ENCODE data around the gene SLCO3A1.

Gene SLCO3A1

DNA sequence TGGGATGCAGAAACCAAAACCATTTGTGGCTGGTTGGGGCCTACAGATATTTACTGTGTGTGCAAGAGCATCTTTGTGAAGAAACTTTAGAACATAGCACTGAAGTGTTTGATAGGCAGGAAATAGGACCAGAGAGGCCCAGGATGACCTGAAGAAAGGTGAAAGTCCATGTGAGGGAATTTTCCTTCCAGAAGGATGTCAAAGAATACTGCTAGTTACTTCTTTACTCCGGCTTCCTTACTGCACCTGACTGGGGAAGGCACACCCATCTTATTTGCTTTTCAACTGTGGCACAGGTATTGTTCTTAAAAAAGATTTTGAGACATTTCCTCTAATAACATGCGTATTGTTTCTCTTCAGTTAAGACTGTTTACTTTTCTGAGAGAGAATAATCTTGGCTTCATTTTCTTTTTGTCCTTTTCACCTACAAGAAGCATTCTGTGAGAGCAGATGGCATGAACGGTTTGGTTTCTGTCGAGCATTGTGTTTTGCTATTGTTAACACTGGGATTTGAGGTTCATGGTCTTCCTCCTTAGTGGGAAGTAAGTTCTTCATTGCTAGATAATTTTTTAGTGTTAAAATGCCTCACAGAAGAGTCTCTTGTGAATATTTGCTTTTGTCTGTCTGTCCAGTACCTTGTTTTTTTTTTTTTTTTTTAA, 71.5 kb downstream of the SLCO3A1 start:
- Histone ChIP-seq H3K4me3 (replicated peaks; ENCODE audit: insufficient read depth, low read length) (no peak overlapping the region), H3K27ac (replicated peaks) (no peak overlapping the region), H3K27me3 (ENCODE audit: insufficient read depth, poor library complexity, severe bottlenecking) (no peaks in the 10 kb centered on the region)
- TF ChIP-seq POLR2AphosphoS5 (IDR thresholded peaks at IDR 0.05; ENCODE audit: low read depth) = no peak
- TF ChIP-seq, protein P1, sequence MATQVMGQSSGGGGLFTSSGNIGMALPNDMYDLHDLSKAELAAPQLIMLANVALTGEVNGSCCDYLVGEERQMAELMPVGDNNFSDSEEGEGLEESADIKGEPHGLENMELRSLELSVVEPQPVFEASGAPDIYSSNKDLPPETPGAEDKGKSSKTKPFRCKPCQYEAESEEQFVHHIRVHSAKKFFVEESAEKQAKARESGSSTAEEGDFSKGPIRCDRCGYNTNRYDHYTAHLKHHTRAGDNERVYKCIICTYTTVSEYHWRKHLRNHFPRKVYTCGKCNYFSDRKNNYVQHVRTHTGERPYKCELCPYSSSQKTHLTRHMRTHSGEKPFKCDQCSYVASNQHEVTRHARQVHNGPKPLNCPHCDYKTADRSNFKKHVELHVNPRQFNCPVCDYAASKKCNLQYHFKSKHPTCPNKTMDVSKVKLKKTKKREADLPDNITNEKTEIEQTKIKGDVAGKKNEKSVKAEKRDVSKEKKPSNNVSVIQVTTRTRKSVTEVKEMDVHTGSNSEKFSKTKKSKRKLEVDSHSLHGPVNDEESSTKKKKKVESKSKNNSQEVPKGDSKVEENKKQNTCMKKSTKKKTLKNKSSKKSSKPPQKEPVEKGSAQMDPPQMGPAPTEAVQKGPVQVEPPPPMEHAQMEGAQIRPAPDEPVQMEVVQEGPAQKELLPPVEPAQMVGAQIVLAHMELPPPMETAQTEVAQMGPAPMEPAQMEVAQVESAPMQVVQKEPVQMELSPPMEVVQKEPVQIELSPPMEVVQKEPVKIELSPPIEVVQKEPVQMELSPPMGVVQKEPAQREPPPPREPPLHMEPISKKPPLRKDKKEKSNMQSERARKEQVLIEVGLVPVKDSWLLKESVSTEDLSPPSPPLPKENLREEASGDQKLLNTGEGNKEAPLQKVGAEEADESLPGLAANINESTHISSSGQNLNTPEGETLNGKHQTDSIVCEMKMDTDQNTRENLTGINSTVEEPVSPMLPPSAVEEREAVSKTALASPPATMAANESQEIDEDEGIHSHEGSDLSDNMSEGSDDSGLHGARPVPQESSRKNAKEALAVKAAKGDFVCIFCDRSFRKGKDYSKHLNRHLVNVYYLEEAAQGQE (IDR thresholded peaks at IDR 0.05; ENCODE audit: insufficient replicate concordance, low read depth) = no peak
- no peak for TF ChIP-seq CTCF (IDR thresholded peaks at IDR 0.05; ENCODE audit: insufficient read depth, low read length)
- TF ChIP-seq SPI1 (IDR thresholded peaks at IDR 0.05; ENCODE audit: borderline replicate concordance, low read depth) = no peak
- TF ChIP-seq GABPA (IDR thresholded peaks at IDR 0.05; ENCODE audit: low read depth) = no peak
- DNase-seq (ENCODE audit: low read depth in 1 of 2, low spot score in 1 of 2) = no peak

DNA sequence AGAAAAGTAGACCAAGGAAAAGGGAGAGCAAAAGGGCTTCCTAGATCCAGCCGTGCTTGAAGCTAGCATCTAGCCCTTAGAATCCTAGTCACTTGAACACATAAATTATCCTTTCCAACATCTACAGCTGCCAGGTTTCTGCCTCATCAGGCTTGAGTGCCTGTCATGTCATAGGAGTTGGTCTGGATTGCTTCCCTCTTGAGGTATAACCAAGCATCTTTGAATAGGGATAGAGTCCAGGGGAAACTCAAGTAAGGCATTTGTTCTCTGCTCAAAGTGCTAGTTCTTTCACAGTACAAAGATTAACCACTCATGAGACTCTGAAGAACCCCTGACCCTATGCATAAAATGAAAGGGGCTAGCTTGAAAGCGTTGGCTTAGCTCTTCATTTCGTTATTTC, 72.3 kb downstream of the SLCO3A1 start:
- DNase-seq (ENCODE audit: low read depth in 1 of 2, low spot score in 1 of 2) = no peak
- TF ChIP-seq, protein P1 (IDR thresholded peaks at IDR 0.05; ENCODE audit: insufficient replicate concordance, low read depth) = no peak
- TF ChIP-seq CTCF (IDR thresholded peaks at IDR 0.05; ENCODE audit: insufficient read depth, low read length) (no peak), POLR2AphosphoS5 (IDR thresholded peaks at IDR 0.05; ENCODE audit: low read depth) (no peak), GABPA (IDR thresholded peaks at IDR 0.05; ENCODE audit: low read depth) (no peak)
- no peak overlapping the region for H3K4me3 ChIP-seq (replicated peaks; ENCODE audit: insufficient read depth, low read length)
- H3K27ac ChIP-seq (replicated peaks) = no peak overlapping the region
- H3K27me3 ChIP-seq (ENCODE audit: insufficient read depth, poor library complexity, severe bottlenecking) = no peaks in the 10 kb centered on the region

DNA sequence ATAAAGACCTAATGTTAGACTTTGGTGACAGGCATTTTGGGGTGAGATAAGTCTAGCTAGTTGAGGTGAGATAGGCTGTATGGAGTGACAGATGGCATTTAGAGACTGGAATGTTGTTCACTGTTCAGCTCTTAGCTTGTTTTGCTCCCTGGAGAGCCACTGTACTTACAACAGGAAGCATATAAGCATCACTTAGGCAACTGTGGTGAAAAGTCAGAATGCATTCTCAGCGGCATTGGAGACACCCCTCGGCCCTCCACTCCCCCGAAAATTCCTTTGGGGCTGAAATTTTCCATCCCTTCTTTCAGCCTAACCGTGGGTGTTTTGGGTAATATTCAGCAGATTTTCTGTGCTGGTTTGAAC, 73.4 kb downstream of the SLCO3A1 start:
- Histone ChIP-seq H3K27me3 (ENCODE audit: insufficient read depth, poor library complexity, severe bottlenecking) (no peaks in the 10 kb centered on the region), H3K27ac (replicated peaks) (no peak overlapping the region), H3K4me3 (replicated peaks; ENCODE audit: insufficient read depth, low read length) (no peak overlapping the region)
- DNase-seq (ENCODE audit: low read depth in 1 of 2, low spot score in 1 of 2) = no peak
- no peak for TF ChIP-seq POLR2AphosphoS5 (IDR thresholded peaks at IDR 0.05; ENCODE audit: low read depth)
- no peak for TF ChIP-seq GABPA (IDR thresholded peaks at IDR 0.05; ENCODE audit: low read depth)
- no peak for TF ChIP-seq SPI1 (IDR thresholded peaks at IDR 0.05; ENCODE audit: borderline replicate concordance, low read depth)
- TF ChIP-seq CTCF (IDR thresholded peaks at IDR 0.05; ENCODE audit: insufficient read depth, low read length) = no peak
- TF ChIP-seq, protein P1 (IDR thresholded peaks at IDR 0.05; ENCODE audit: insufficient replicate concordance, low read depth) = no peak

Data from HL-60 (cell line).